Kidney epithelial cell (primary cell): ENCODE measurements around the gene LAMC2. TPM values are rescaled to one million over a fixed set of nuclear protein-coding genes. Genes with fewer than 3 reads are reported as not detected.

ENCODE experiments used
- DNase-seq: peaks from one replicate; pipeline ENCODE4 v3.0.0-alpha.2; 2010; ENCODE audit warnings: low read depth
- H3K27me3 ChIP-seq: 2 replicates; pipeline ENCODE4 v1.6.0; 2011; ENCODE audit warnings: low read length; ENCODE audit not compliant: control insufficient read depth, insufficient read depth
- H3K36me3 ChIP-seq: 2 replicates; pipeline ENCODE4 v1.5.1; 2011; ENCODE audit warnings: low read length; ENCODE audit not compliant: control insufficient read depth, insufficient read depth
- H3K4me3 ChIP-seq: 2 replicates; pipeline ENCODE4 v1.5.1; 2011; ENCODE audit warnings: low read depth, mild to moderate bottlenecking, control low read depth, low read length
- CTCF ChIP-seq: IDR thresholded peaks from 2 replicates; pipeline ENCODE4 v1.5.1; 2011; ENCODE audit warnings: mild to moderate bottlenecking, moderate library complexity, low read length, control low read depth, inconsistent platforms; ENCODE audit not compliant: insufficient read depth, poor library complexity, severe bottlenecking
- total RNA-seq: library from RNA; depleted of rRNA; stranded (reverse); fragments of >200 nt; gene quantifications from 2 replicates; pipeline ENCODE4 v1.2.3, GENCODE V29; 2015

Gene LAMC2
- total RNA-seq, 1 donor from 2014 or later = 1,180 TPM

GRCh38 chr1:183235503-183235902 lies 49.4 kb downstream of the LAMC2 start:
- TF ChIP-seq CTCF = no peak
- no peaks in the 10 kb centered on the region for H3K27me3 ChIP-seq
- H3K4me3 ChIP-seq = no peak overlapping the region
- H3K36me3 ChIP-seq = no peaks in the 10 kb centered on the region
- no peak for DNase-seq

GRCh38 chr1:183236158-183236725 lies 50.2 kb downstream of the LAMC2 start:
- no peak for DNase-seq

GRCh38 chr1:183237046-183237445 lies 51.0 kb downstream of the LAMC2 start:
- no peak for DNase-seq
- Histone ChIP-seq H3K4me3 (no peak overlapping the region), H3K36me3 (no peaks in the 10 kb centered on the region), H3K27me3 (no peaks in the 10 kb centered on the region)
- TF ChIP-seq CTCF = no peak

More at GRCh38 chr1:183236158-183236725, 50.2 kb downstream of the LAMC2 start:
- no peak for TF ChIP-seq CTCF
- Histone ChIP-seq H3K27me3 (no peaks in the 10 kb centered on the region), H3K4me3 (no peak overlapping the region), H3K36me3 (no peaks in the 10 kb centered on the region)

- no peak for DNase-seq
- Histone ChIP-seq H3K27me3 (no peaks in the 10 kb centered on the region), H3K36me3 (no peaks in the 10 kb centered on the region), H3K4me3 (no peak overlapping the region)
- no peak for TF ChIP-seq CTCF
Measured at GRCh38 chr1:183238071-183238470, 52.0 kb downstream of the LAMC2 start.

GRCh38 chr1:183239220-183239742 lies 53.2 kb downstream of the LAMC2 start:
- no peak for DNase-seq
- TF ChIP-seq CTCF = no peak
- Histone ChIP-seq H3K4me3 (no peak overlapping the region), H3K36me3 (no peaks in the 10 kb centered on the region), H3K27me3 (no peaks in the 10 kb centered on the region)

- H3K27me3 ChIP-seq = no peaks in the 10 kb centered on the region
- DNase-seq = no peak
- H3K36me3 ChIP-seq = no peaks in the 10 kb centered on the region
- TF ChIP-seq CTCF = no peak
- H3K4me3 ChIP-seq = no peak overlapping the region
Measured at GRCh38 chr1:183239793-183240525, 53.9 kb downstream of the LAMC2 start.
